HG02870 (cell line): Measurements from ENCODE around the gene ATP2A3.
A peak's percentile ranks its signal among the peaks of the same experiment; 100 is the strongest.

Experiments used
- ATAC-seq: cut with Tn5 transposase; IDR thresholded peaks from one replicate; pipeline ENCODE4 v1.9.1; 2021; ENCODE audit warnings: mild to moderate bottlenecking, moderate library complexity; ENCODE audit not compliant: unreplicated experiment

Gene ATP2A3

GRCh38 chr17:3893720-3894116, 70.5 kb downstream of the ATP2A3 start:
- no peak for ATAC-seq

DNA sequence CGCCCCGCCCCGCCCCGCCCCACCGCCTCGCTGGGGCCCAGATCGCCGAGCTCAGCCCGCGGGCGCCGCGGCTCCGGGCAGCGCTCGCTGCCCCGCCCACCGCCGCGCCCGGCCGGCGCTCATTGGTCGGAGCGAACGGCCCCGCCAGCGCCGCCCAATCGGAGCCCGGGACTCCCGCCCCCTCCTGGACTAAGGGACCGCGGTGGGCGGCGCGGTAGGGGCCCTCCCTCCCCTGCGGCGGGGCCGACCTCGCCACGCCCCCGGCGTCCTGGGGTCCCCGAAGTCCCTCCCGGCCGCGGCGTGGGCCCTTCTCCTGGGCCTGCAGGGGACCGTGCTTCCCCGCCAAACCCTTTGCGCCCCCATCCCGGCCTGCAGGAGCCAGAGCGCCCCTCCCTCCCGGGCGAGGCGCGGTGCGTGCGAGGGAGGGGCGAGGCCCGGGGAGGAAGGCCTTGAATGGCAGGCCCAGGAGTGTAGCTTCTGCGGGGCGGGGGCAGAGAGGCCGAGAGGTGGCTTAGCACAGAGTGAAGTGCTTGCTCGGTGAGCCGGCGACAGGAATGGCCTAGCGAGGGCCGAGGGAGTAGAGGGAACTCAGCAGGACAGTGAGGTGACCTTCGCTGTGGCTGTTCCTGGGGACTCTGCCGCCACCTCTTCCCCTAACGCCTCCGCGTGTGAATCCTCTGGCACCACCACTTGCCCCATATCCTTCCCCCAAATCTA, 71.1 kb downstream of the ATP2A3 start, which contains the start of gene CAMKK1:
Gene CAMKK1 (minus strand): TSS at position 51 of the 717 bp plus-strand sequence. CDS start 7,366 bp downstream, outside the sequence.
- ATAC-seq = peak; percentile 83

DNA sequence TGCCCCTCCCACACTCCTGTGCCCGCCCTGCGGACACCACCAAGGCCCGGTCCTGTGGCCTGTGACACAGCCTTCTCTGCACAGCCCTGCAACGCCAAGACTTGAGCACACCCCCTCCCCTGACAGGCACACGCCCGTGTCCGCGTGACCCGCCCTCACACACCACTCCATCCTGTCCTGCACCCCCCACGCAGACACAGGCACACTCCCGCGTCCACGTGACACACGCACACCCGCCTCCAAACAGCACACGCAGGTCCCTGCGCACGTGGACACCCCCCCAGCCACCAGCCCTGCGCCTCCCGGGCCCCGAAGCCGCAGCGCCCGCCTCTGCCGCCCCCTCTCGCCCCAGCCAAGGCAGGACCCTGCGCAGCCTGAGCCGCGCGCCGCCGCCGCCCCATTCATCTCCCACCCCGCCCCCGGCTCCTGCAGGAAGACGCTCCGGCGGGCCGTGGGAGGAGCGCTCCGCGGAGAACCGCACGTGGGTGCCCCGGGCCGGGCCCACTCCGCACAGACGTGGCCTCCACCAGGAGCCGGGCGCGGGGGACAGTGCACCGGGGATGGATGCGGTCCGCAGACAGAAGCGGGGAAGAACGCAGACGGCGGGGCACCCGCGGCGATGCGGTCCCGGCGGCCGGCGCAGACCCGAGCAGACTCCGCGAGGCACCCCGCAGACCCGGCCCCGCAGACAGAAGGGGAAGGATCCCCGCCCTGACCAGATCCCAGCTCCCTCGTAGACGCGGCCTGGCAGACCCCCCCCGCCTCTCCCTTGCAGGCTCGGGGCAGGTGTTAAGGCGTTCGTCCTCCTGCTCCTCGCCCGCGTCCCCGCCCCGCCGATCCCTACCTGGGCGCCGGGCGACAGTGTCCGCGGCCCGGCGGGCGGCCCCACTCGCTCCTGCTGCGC, 71.9 kb downstream of the ATP2A3 start:
- peak; percentile 7 for ATAC-seq

GRCh38 chr17:3891626-3892094, 72.6 kb downstream of the ATP2A3 start:
- ATAC-seq = no peak

DNA sequence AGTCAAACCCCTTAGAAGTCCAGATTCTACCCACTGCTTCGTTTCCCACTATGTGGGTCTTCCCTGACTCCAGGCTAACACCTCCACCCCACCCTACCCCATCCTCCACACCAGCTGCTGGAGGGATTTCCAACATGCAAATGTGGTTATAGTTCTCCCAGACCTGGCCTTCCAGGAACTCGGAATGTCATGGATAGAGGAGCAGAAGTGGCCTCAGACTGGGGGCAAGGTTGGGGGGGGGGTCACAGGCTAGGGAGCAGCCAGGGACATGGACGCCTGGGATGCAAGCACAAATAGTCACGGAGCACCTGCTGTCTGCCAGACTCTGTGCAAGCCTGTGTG, 73.4 kb downstream of the ATP2A3 start:
- no peak for ATAC-seq

- ATAC-seq = no peak
Observed at GRCh38 chr17:3890082-3890877, 74.0 kb downstream of the ATP2A3 start.

GRCh38 chr17:3889325-3890012, 74.8 kb downstream of the ATP2A3 start:
- ATAC-seq = no peak

DNA sequence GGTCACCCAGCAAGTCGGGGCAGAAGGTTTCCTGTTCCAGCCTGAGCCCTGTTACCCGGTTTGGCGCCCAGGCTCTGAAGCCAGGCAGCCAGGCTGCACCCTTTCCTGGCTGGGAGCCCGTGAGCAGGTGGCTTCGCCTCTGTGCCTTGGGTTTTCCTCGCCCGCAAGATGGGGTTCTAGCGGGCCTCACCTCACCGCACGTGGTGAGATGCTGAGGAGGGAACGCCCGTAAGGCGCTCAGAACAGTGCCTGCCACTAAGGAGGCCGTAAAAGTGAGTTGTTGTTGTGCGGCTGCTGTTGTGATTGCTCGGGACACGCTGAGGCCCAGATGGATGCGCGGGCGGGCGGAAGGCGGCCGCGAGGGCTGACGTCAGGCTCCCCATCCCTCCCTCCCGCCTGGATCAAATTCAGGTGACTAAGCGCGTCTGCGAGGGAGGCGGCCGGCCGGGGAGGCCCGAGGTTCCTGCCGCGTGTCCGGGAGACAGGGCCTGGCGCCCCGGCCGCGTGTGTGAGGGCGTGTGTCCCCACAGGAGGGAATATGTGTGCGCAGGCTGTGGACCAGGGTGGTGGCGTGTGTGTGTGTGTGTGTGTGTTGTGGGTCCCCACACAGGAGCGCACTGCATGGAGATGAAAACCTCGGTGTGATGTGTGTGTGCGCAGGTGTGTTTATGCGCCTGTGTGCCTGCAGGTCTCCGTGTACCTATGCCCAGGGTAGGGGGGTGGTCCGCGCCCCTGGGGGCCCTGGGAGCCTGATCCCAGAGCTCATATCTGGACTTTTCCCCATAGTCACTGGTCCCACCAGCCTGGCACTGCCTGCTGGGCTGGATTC, 75.7 kb downstream of the ATP2A3 start:
- no peak for ATAC-seq

- no peak for ATAC-seq
Observed at GRCh38 chr17:3887804-3888203, 76.4 kb downstream of the ATP2A3 start.

DNA sequence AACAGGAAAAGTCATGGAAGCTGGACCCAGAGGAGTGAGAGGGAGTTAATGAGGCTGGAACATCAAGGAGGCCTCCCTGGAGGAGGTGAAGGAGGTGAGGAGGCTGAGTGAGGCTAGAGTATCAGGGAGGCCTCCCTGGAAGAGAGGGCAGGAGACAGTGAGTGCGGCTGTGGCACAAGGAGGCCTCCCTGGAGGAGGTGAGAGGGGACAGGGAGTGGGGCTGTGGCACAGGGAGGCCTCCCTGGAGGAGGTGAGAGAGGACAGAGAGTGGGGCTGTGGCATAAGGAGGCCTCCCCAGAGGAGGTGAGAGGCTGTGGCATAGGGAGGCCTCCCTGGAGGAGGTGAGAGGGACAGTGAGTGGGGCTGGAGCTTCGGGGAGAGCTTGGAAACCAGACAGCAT, 76.8 kb downstream of the ATP2A3 start:
- ATAC-seq = no peak

DNA sequence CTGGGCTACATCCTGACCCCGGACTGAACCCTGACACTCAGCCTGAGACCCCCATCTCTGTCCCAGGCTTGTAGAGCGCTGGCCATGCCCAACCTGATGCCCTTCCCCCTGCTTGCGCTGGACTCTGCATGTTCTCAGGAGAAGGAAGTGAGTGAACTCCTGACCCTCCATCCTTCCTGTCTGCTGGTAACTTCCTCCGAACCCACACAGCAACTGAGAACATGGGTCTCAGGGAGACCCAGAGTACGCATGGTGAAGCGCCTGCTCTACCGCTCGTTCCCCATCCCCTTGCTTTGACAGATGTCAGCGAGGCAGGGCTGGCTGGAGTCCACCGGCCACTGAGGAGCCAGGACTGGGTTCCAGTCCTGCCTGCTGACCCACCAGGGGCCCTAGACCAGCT, 77.5 kb downstream of the ATP2A3 start:
- ATAC-seq = no peak

DNA sequence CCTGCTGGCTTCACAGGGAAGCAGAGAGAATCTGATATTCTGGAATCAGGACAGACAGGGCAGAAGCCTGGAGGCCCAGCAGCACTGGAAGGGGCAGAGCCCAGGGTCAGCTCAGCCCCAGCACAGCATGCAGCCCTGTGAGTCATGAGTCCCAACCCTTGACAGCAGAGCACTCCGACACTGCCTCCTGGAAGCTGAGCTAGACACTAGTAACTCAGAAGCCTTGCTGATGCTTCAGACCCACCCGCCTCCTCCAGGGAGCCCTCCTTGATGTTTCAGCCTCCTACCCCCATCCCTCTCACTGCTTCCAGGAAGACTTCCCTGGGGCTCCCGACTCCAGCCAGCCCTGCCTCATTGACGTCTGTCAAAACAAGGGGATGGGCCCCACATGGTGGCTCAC, 78.3 kb downstream of the ATP2A3 start:
- no peak for ATAC-seq

GRCh38 chr17:3885271-3885670, 79.0 kb downstream of the ATP2A3 start:
- no peak for ATAC-seq

- ATAC-seq = no peak
Observed at GRCh38 chr17:3884188-3884587, 80.0 kb downstream of the ATP2A3 start.

- ATAC-seq = no peak
Observed at GRCh38 chr17:3882276-3882675, 82.0 kb downstream of the ATP2A3 start.

- ATAC-seq = no peak
Observed at GRCh38 chr17:3880983-3881382, 83.3 kb downstream of the ATP2A3 start.

DNA sequence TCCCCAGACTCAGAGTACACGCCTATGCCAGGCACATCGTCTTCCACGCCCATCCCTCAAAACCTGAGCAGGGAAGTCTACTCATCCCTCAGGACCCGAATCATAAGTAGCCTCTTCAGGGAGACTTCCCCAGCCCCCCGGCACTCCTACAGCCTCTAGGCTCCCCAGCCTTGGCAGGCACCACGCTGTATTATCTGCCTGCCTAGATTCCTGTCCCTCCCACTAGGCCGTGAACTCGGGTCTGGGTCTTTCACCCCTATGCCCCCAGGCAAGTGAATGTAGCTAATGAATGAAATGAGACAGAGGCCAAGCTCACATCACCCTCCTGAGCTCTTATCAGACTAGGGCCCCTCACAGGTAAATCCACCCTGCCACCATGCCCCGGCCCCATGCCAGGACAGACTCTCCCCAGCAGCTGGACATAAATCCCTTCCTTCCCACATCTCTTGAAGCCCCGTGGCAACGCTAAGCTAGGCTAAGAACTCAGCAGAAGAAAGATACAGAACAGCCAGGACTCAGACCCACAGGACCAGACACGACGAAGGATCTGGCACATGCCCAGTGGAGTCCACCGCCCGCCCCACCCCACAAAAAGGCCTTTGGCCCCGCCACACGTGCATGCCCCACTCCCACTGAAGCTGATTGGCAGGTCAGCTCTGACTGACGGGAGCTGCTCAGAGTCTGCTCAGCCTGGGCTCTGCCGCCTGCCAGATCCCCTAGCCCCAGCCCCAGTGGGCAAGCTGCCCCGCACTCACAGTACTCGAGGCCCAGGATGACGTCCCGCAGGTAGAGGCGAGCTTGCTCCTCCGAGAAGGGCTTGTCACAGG, 84.4 kb downstream of the ATP2A3 start:
- ATAC-seq = no peak

DNA sequence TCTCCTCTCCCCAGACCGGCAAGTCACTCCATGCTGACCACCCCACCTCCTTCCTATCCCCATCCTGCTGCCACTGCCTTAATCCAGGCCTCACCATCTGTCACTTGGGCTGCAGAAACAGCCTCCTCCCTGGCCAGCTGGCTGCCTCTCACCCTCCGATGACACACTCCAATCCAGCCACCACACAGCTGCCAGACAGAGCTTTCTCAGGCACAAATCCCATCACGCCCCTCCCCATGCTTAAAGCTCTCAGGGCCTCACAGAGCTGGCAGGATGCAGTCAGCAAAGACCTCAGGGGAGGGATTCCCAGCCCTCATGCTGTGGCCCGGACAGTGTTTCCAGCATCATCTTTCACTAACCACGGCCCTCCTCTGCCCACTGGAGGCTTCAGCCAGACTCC, 85.1 kb downstream of the ATP2A3 start:
- ATAC-seq = no peak

DNA sequence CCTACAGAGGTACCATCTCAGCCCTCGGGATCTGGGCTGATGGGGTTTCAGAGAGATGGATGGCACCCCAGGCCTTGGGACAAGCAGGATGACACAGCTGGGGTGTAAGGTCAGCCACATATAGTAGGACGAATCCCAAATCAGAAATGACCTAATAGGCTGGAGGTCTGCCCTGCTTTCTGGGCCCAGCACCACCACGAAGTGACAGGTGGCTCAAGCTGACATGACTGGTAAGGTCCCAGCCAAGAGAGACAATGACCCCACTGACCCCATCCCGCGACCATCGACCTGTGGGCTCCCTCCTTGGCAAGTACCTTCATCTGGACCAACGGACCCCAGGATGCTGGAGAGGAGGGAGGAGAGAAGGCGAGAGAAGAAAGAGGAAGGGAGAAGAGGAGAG, 87.0 kb downstream of the ATP2A3 start:
- ATAC-seq = no peak
